HG03354 (cell line): ENCODE results near the gene MAVS.
"Not testable (repeated sequence)": the region's sequence is repeated elsewhere in the genome, so short reads cannot be mapped to it uniquely, and the experiment has no call there.

Experiments
- ATAC-seq: cut with Tn5 transposase; IDR thresholded peaks from one replicate; pipeline ENCODE4 v1.9.1; 2021; ENCODE audit warnings: mild to moderate bottlenecking; ENCODE audit not compliant: unreplicated experiment, poor library complexity, severe bottlenecking

The MAVS gene

GRCh38 chr20:3843490-3843889 lies 3.1 kb upstream of the MAVS start:
- no peak for ATAC-seq

- not testable (repeated sequence) for ATAC-seq
These were observed 2.5 kb upstream of the MAVS start for GRCh38 chr20:3843990-3844619.

GRCh38 chr20:3846378-3846739 lies 275 bp upstream of the MAVS start:
- no peak for ATAC-seq

- ATAC-seq, result no peak
These were observed 851 bp downstream of the MAVS start for GRCh38 chr20:3847429-3847940.

GRCh38 chr20:3848565-3848964 lies 1.9 kb downstream of the MAVS start:
- no peak for ATAC-seq

- no peak for ATAC-seq
These were observed 7.8 kb downstream of the MAVS start for GRCh38 chr20:3854462-3854871.

GRCh38 chr20:3857405-3857804 lies 10.8 kb downstream of the MAVS start:
- no peak for ATAC-seq

- ATAC-seq, result no peak
These were observed 12.1 kb downstream of the MAVS start for GRCh38 chr20:3858689-3859088.

- no peak for ATAC-seq
These were observed 14.6 kb downstream of the MAVS start for GRCh38 chr20:3861191-3861590.

- ATAC-seq, result no peak
These were observed 15.7 kb downstream of the MAVS start for GRCh38 chr20:3862333-3862732.

- ATAC-seq, result peak; percentile 60
These were observed 16.7 kb downstream of the MAVS start for GRCh38 chr20:3863317-3863716.

GRCh38 chr20:3864518-3864917 lies 17.9 kb downstream of the MAVS start:
- no peak for ATAC-seq

GRCh38 chr20:3865152-3865886 lies 18.7 kb downstream of the MAVS start:
- ATAC-seq, result no peak

GRCh38 chr20:3865887-3866407 lies 19.3 kb downstream of the MAVS start:
- no peak for ATAC-seq

GRCh38 chr20:3866464-3866863 lies 19.8 kb downstream of the MAVS start:
- ATAC-seq, result no peak

GRCh38 chr20:3867802-3868201 lies 21.2 kb downstream of the MAVS start:
- no peak for ATAC-seq

- no peak for ATAC-seq
These were observed 23.4 kb downstream of the MAVS start for GRCh38 chr20:3869839-3870634.

GRCh38 chr20:3871550-3872265 lies 25.1 kb downstream of the MAVS start:
- ATAC-seq, result no peak

GRCh38 chr20:3873507-3873906 lies 26.9 kb downstream of the MAVS start:
- ATAC-seq, result no peak
